ENCODE measurements around the gene KLHL3. TPM values are rescaled to one million over a fixed set of nuclear protein-coding genes. Genes with fewer than 3 reads are reported as not detected.

KLHL3 gene
- total RNA-seq, 2 donors from 2014 or later, result 24.6 to 38.2 TPM

GRCh38 chr5:137630216-137630971 is 105.5 kb downstream of the KLHL3 start:
- Histone ChIP-seq H3K27ac (peak overlapping the region; percentile 71 to 80), H3K9me3 (no peaks in the 10 kb centered on the region), H3K27me3 (no peaks in the 10 kb centered on the region), H3K4me3 (no peak overlapping the region), H3K36me3 (no peaks in the 10 kb centered on the region), H3K4me1 (peaks cover 0 to 26% of the 10 kb centered on the region in 2 donors)
- no peak for DNase-seq (ENCODE audit: low spot score)
- TF ChIP-seq CTCF (IDR thresholded peaks at IDR 0.05), result no peak

GRCh38 chr5:137629646-137630045 is 106.2 kb downstream of the KLHL3 start:
- no peaks in the 10 kb centered on the region for H3K9me3 ChIP-seq
- no peaks in the 10 kb centered on the region for H3K27me3 ChIP-seq
- H3K36me3 ChIP-seq, result no peaks in the 10 kb centered on the region
- no peak for DNase-seq (ENCODE audit: low spot score)
- TF ChIP-seq CTCF (IDR thresholded peaks at IDR 0.05), result peak; percentile 89 to 95
- H3K27ac ChIP-seq, result peak overlapping the region; percentile 71 to 80
- H3K4me3 ChIP-seq, result no peak overlapping the region
- H3K4me1 ChIP-seq, result peaks cover 0 to 33% of the 10 kb centered on the region in 2 donors

- Histone ChIP-seq H3K9me3 (no peaks in the 10 kb centered on the region), H3K4me1 (peaks cover 0 to 53% of the 10 kb centered on the region in 2 donors), H3K27me3 (no peaks in the 10 kb centered on the region), H3K36me3 (no peaks in the 10 kb centered on the region), H3K27ac (no peak overlapping the region), H3K4me3 (no peak overlapping the region)
- no peak for TF ChIP-seq CTCF (IDR thresholded peaks at IDR 0.05)
- no peak for DNase-seq (ENCODE audit: low spot score)
Measured at GRCh38 chr5:137627706-137628105, 108.2 kb downstream of the KLHL3 start.

- no peak overlapping the region for H3K27ac ChIP-seq
- H3K36me3 ChIP-seq, result no peaks in the 10 kb centered on the region
- H3K4me1 ChIP-seq, result peaks cover 0 to 57% of the 10 kb centered on the region in 2 donors
- no peak for DNase-seq (ENCODE audit: low spot score)
- no peaks in the 10 kb centered on the region for H3K27me3 ChIP-seq
- no peak overlapping the region for H3K4me3 ChIP-seq
- no peaks in the 10 kb centered on the region for H3K9me3 ChIP-seq
- TF ChIP-seq CTCF (IDR thresholded peaks at IDR 0.05), result no peak
Measured at GRCh38 chr5:137627293-137627692, 108.6 kb downstream of the KLHL3 start.

GRCh38 chr5:137624786-137625349 is 111.0 kb downstream of the KLHL3 start:
- no peak overlapping the region for H3K4me3 ChIP-seq
- peaks cover 0 to 60% of the 10 kb centered on the region in 2 donors for H3K4me1 ChIP-seq
- no peaks in the 10 kb centered on the region for H3K27me3 ChIP-seq
- H3K27ac ChIP-seq, result peak overlapping the region; percentile 15 to 90
- no peaks in the 10 kb centered on the region for H3K36me3 ChIP-seq
- no peak for TF ChIP-seq CTCF (IDR thresholded peaks at IDR 0.05)
- H3K9me3 ChIP-seq, result no peaks in the 10 kb centered on the region
- DNase-seq (ENCODE audit: low spot score), result no peak
